ENCODE results near the gene RNF103.

The RNF103 gene

GRCh38 chr2:86623043-86623493 lies 597 bp downstream of the RNF103 start:
- no peaks in the 10 kb centered on the region for H4K20me1 ChIP-seq (ENCODE audit: insufficient read depth, low read length)
- peak overlapping the region; percentile 72 for H3K4me3 ChIP-seq (ENCODE audit: low read length)
- H3F3A ChIP-seq (ENCODE audit: insufficient read depth, low read length), result peaks cover 31% of the 10 kb centered on the region
- peak overlapping the region; percentile 26; the same call in 1 of the 2 replicates for H2AFZ ChIP-seq (ENCODE audit: low read length)
- H3K9ac ChIP-seq (ENCODE audit: low read length), result peak overlapping the region; percentile 90
- peaks cover 48% of the 10 kb centered on the region for H3K79me2 ChIP-seq (ENCODE audit: low read length)
- peak overlapping the region; percentile 92 for H3K27ac ChIP-seq (ENCODE audit: low read length)
- H3K36me3 ChIP-seq (replicated peaks; ENCODE audit: insufficient read depth, low read length), result no peaks in the 10 kb centered on the region; the same call in 1 of the 2 replicates
- DNase-seq, result peak; percentile 72
- H3K4me2 ChIP-seq (ENCODE audit: low read depth, low read length), result peak overlapping the region; percentile 83
- TF ChIP-seq EZH2phosphoT487 (IDR thresholded peaks at IDR 0.05; ENCODE audit: low read length), result no peak
- no peak for TF ChIP-seq EZH2 (optimal IDR thresholded peaks at IDR 0.05; ENCODE audit: low read depth, low read length)
- no peaks in the 10 kb centered on the region for H3K9me3 ChIP-seq (replicated peaks; ENCODE audit: insufficient read depth, low read length)
- H3K4me1 ChIP-seq (ENCODE audit: low read length), result peaks cover 23% of the 10 kb centered on the region
- no peaks in the 10 kb centered on the region for H3K9me2 ChIP-seq (replicated peaks; ENCODE audit: insufficient read depth, low read length)
- H3K27me3 ChIP-seq (replicated peaks; ENCODE audit: insufficient read depth, low read length), result no peaks in the 10 kb centered on the region

- no peak for TF ChIP-seq EZH2phosphoT487 (IDR thresholded peaks at IDR 0.05; ENCODE audit: low read length)
- no peak for TF ChIP-seq EZH2 (optimal IDR thresholded peaks at IDR 0.05; ENCODE audit: low read depth, low read length)
- TF ChIP-seq CTCF (IDR thresholded peaks at IDR 0.05; ENCODE audit: low read length), result no peak
- no peaks in the 10 kb centered on the region for H3K9me2 ChIP-seq (replicated peaks; ENCODE audit: insufficient read depth, low read length)
- no peaks in the 10 kb centered on the region for H4K20me1 ChIP-seq (ENCODE audit: insufficient read depth, low read length)
- H3K9ac ChIP-seq (ENCODE audit: low read length), result peak overlapping the region; percentile 90
- no peaks in the 10 kb centered on the region; the same call in 1 of the 2 replicates for H3K36me3 ChIP-seq (replicated peaks; ENCODE audit: insufficient read depth, low read length)
- H3K27me3 ChIP-seq (replicated peaks; ENCODE audit: insufficient read depth, low read length), result no peaks in the 10 kb centered on the region
- peak; percentile 43 for DNase-seq
- peaks cover 49% of the 10 kb centered on the region for H3K79me2 ChIP-seq (ENCODE audit: low read length)
- peak overlapping the region; percentile 92 for H3K27ac ChIP-seq (ENCODE audit: low read length)
- peaks cover 35% of the 10 kb centered on the region for H3F3A ChIP-seq (ENCODE audit: insufficient read depth, low read length)
- peak overlapping the region; percentile 83 for H3K4me2 ChIP-seq (ENCODE audit: low read depth, low read length)
- H2AFZ ChIP-seq (ENCODE audit: low read length), result peak overlapping the region; percentile 26
- peaks cover 26% of the 10 kb centered on the region for H3K4me1 ChIP-seq (ENCODE audit: low read length)
- H3K9me3 ChIP-seq (replicated peaks; ENCODE audit: insufficient read depth, low read length), result no peaks in the 10 kb centered on the region
- H3K4me3 ChIP-seq (ENCODE audit: low read length), result peak overlapping the region; percentile 72
Observed at GRCh38 chr2:86622519-86623042, 1.1 kb downstream of the RNF103 start.

- Histone ChIP-seq H3K4me3 (ENCODE audit: low read length) (peak overlapping the region; percentile 72), H2AFZ (ENCODE audit: low read length) (no peak overlapping the region), H3K79me2 (ENCODE audit: low read length) (peaks cover 58% of the 10 kb centered on the region), H3K27me3 (replicated peaks; ENCODE audit: insufficient read depth, low read length) (no peaks in the 10 kb centered on the region), H3K9me2 (replicated peaks; ENCODE audit: insufficient read depth, low read length) (no peaks in the 10 kb centered on the region), H3K27ac (ENCODE audit: low read length) (peak overlapping the region; percentile 92; the same call in 1 of the 2 replicates), H3K36me3 (replicated peaks; ENCODE audit: insufficient read depth, low read length) (no peaks in the 10 kb centered on the region; the same call in 1 of the 2 replicates), H3F3A (ENCODE audit: insufficient read depth, low read length) (peaks cover 47% of the 10 kb centered on the region), H3K9ac (ENCODE audit: low read length) (peak overlapping the region; percentile 90), H3K4me2 (ENCODE audit: low read depth, low read length) (peak overlapping the region; percentile 83), H4K20me1 (ENCODE audit: insufficient read depth, low read length) (no peaks in the 10 kb centered on the region), H3K9me3 (replicated peaks; ENCODE audit: insufficient read depth, low read length) (no peaks in the 10 kb centered on the region), H3K4me1 (ENCODE audit: low read length) (peaks cover 38% of the 10 kb centered on the region)
- DNase-seq, result peak; percentile 18
- TF ChIP-seq EZH2 (optimal IDR thresholded peaks at IDR 0.05; ENCODE audit: low read depth, low read length), result no peak
- peak; percentile 30 for TF ChIP-seq CTCF (IDR thresholded peaks at IDR 0.05; ENCODE audit: low read length)
- no peak for TF ChIP-seq EZH2phosphoT487 (IDR thresholded peaks at IDR 0.05; ENCODE audit: low read length)
Observed at GRCh38 chr2:86621280-86621943, 2.3 kb downstream of the RNF103 start.
